ENCODE results near the gene ZNF423. TPM values are rescaled to one million over a fixed set of nuclear protein-coding genes. Genes with fewer than 3 reads are reported as not detected.

Gene ZNF423
- total and polyA plus RNA-seq, 2 of the 13 experiments (the other 11 are each of a cell fraction or from before 2014, with no cell fraction given) = 0.07 to 0.31 TPM

GRCh38 chr16:49618955-49619354, 237.0 kb downstream of the ZNF423 start:
- Histone ChIP-seq H3K27me3 (ENCODE audit: control insufficient read depth in 1 of 2, insufficient read depth in 2 of 2, low read length in 2 of 2) (peaks cover 0 to 18% of the 10 kb centered on the region in 2 experiments; a peak in 3 of 5 replicates), H3K36me3 (replicated peaks in 1 of 2; ENCODE audit: control insufficient read depth in 1 of 2, insufficient read depth in 2 of 2, low read length in 2 of 2) (no peaks in the 10 kb centered on the region), H3K27ac (ENCODE audit: extremely low read length, insufficient read depth, low read length) (no peak overlapping the region), H3K4me3 (replicated peaks in 1 of 3; ENCODE audit: insufficient read depth in 1 of 3, low read depth in 2 of 3, low read length in 3 of 3) (no peak overlapping the region), H3K9ac (ENCODE audit: insufficient read depth, low read depth, low read length) (no peak overlapping the region), H4K20me1 (ENCODE audit: insufficient read depth, low read length) (peaks cover 4% of the 10 kb centered on the region; the same call in 1 of the 2 replicates), H2AFZ (ENCODE audit: low read length) (no peak overlapping the region), H3K79me2 (ENCODE audit: insufficient read depth, low read length) (no peaks in the 10 kb centered on the region), H3K9me3 (ENCODE audit: low read length) (no peaks in the 10 kb centered on the region), H3K4me1 (ENCODE audit: insufficient read depth, low read length) (peaks cover 12% of the 10 kb centered on the region), H3K4me2 (ENCODE audit: low read depth, low read length) (no peak overlapping the region)
- no TSS peak for BruUV-seq (replicated peaks)
- TF ChIP-seq AHDC1 (CRISPR knock-in tag; IDR thresholded peaks at IDR 0.05; ENCODE audit: borderline replicate concordance) = no peak
- peak; percentile 75 for TF ChIP-seq BCL6 (CRISPR knock-in tag; IDR thresholded peaks at IDR 0.05)
- no peak for TF ChIP-seq ZZZ3 (CRISPR knock-in tag; IDR thresholded peaks at IDR 0.05; ENCODE audit: borderline replicate concordance)
- no peak for TF ChIP-seq ZNF343 (CRISPR knock-in tag; IDR thresholded peaks at IDR 0.05)
- in situ Hi-C loops (cut with HindIII; ENCODE audit: extremely low pct_ligation_motif_present, low pct_unique_long_range_greater_than_20kb) (no loop called here), intact Hi-C loops (cut with micrococcal nuclease; ENCODE audit: unreplicated experiment) (no loop called here)
- ChIA-PET POLR2A (no interaction called here), CTCF (ENCODE audit: low intra/inter-chr PET ratio, low total read pairs) (no interaction called here)
- ATAC-seq (no peak), FAIRE-seq (no peak), DNase-seq (ENCODE audit: low spot score) (no peak)
- 1% methylated on average over 3 of the region's 3 CpGs for WGBS (ENCODE audit: low lambda C conversion rate)

Data from HepG2 (cell line).